ENCODE results near the gene ZNF101. TPM values are rescaled to one million over a fixed set of nuclear protein-coding genes. Genes with fewer than 3 reads are reported as not detected.
A peak's percentile ranks its signal among the peaks of the same experiment; 100 is the strongest.

The ZNF101 gene
- total RNA-seq, 1 donor from 2014 or later = 8.3 TPM

GRCh38 chr19:19626516-19627472 is 41.8 kb upstream of the ZNF101 start:
- Mint-ChIP-seq H3K4me1 (peaks cover 19% of the 10 kb centered on the region), H3K4me3 (peak overlapping the region; percentile 88), H3K9me3 (no peaks in the 10 kb centered on the region), H3K36me3 (peaks cover 12% of the 10 kb centered on the region), H3K27me3 (ENCODE audit: low read depth) (no peaks in the 10 kb centered on the region), H3K27ac (peak overlapping the region; percentile 92)
- no peak for TF ChIP-seq CTCF (IDR thresholded peaks at IDR 0.05; ENCODE audit: unreplicated experiment)
- no peak for DNase-seq (ENCODE audit: low spot score in 2 of 2, unreplicated experiment in 2 of 2)

GRCh38 chr19:19627621-19628500 is 40.8 kb upstream of the ZNF101 start, which contains the start of gene LPAR2:
Gene LPAR2, minus strand, starts transcription at chr19:19628220. Its CDS starts 945 bp downstream, at chr19:19627275.
- Mint-ChIP-seq H3K36me3 (peaks cover 19% of the 10 kb centered on the region), H3K27ac (peak within 1 kb of the TSS; percentile 92), H3K27me3 (ENCODE audit: low read depth) (no peaks in the 10 kb centered on the region), H3K9me3 (no peaks in the 10 kb centered on the region), H3K4me1 (peaks cover 19% of the 10 kb centered on the region), H3K4me3 (peak within 1 kb of the TSS; percentile 88)
- TF ChIP-seq CTCF (IDR thresholded peaks at IDR 0.05; ENCODE audit: unreplicated experiment) = no peak
- DNase-seq (ENCODE audit: low spot score in 2 of 2, unreplicated experiment in 2 of 2) = peak; percentile 67 to 80

- peak in 1 of 2 experiments; percentile 62 for DNase-seq (ENCODE audit: low spot score in 2 of 2, unreplicated experiment in 2 of 2)
- Mint-ChIP-seq H3K36me3 (peaks cover 24% of the 10 kb centered on the region), H3K27me3 (ENCODE audit: low read depth) (no peaks in the 10 kb centered on the region), H3K4me1 (peaks cover 19% of the 10 kb centered on the region), H3K9me3 (no peaks in the 10 kb centered on the region), H3K4me3 (peak overlapping the region; percentile 77), H3K27ac (peak overlapping the region; percentile 83)
- no peak for TF ChIP-seq CTCF (IDR thresholded peaks at IDR 0.05; ENCODE audit: unreplicated experiment)
These were observed 40.0 kb upstream of the ZNF101 start for GRCh38 chr19:19628501-19629134.

GRCh38 chr19:19630062-19630414 is 38.6 kb upstream of the ZNF101 start:
- no peaks in the 10 kb centered on the region for H3K9me3 Mint-ChIP-seq
- TF ChIP-seq CTCF (IDR thresholded peaks at IDR 0.05; ENCODE audit: unreplicated experiment) = no peak
- no peak overlapping the region for H3K27ac Mint-ChIP-seq
- H3K36me3 Mint-ChIP-seq = peaks cover 26% of the 10 kb centered on the region
- DNase-seq (ENCODE audit: low spot score in 2 of 2, unreplicated experiment in 2 of 2) = no peak
- H3K4me1 Mint-ChIP-seq = peaks cover 19% of the 10 kb centered on the region
- H3K4me3 Mint-ChIP-seq = peak overlapping the region; percentile 8
- H3K27me3 Mint-ChIP-seq (ENCODE audit: low read depth) = no peaks in the 10 kb centered on the region

GRCh38 chr19:19630426-19630825 is 38.2 kb upstream of the ZNF101 start:
- Mint-ChIP-seq H3K4me3 (no peak overlapping the region), H3K9me3 (no peaks in the 10 kb centered on the region)

More at GRCh38 chr19:19630426-19630825, 38.2 kb upstream of the ZNF101 start:
- DNase-seq (ENCODE audit: low spot score in 2 of 2, unreplicated experiment in 2 of 2) = no peak
- H3K36me3 Mint-ChIP-seq = peaks cover 26% of the 10 kb centered on the region
- H3K27ac Mint-ChIP-seq = no peak overlapping the region
- no peak for TF ChIP-seq CTCF (IDR thresholded peaks at IDR 0.05; ENCODE audit: unreplicated experiment)
- no peaks in the 10 kb centered on the region for H3K27me3 Mint-ChIP-seq (ENCODE audit: low read depth)
- H3K4me1 Mint-ChIP-seq = peaks cover 19% of the 10 kb centered on the region

All from mesothelial cell of epicardium (in vitro differentiated cells).